GM19193 (cell line): Measurements from ENCODE around the gene UCN.

Experiments used
- POLR2A ChIP-seq: IDR thresholded peaks from 4 replicates; pipeline ENCODE4 v1.6.1; 2011; ENCODE audit not compliant: insufficient read depth, insufficient read length; ENCODE audit errors: extremely low read depth

UCN gene

DNA sequence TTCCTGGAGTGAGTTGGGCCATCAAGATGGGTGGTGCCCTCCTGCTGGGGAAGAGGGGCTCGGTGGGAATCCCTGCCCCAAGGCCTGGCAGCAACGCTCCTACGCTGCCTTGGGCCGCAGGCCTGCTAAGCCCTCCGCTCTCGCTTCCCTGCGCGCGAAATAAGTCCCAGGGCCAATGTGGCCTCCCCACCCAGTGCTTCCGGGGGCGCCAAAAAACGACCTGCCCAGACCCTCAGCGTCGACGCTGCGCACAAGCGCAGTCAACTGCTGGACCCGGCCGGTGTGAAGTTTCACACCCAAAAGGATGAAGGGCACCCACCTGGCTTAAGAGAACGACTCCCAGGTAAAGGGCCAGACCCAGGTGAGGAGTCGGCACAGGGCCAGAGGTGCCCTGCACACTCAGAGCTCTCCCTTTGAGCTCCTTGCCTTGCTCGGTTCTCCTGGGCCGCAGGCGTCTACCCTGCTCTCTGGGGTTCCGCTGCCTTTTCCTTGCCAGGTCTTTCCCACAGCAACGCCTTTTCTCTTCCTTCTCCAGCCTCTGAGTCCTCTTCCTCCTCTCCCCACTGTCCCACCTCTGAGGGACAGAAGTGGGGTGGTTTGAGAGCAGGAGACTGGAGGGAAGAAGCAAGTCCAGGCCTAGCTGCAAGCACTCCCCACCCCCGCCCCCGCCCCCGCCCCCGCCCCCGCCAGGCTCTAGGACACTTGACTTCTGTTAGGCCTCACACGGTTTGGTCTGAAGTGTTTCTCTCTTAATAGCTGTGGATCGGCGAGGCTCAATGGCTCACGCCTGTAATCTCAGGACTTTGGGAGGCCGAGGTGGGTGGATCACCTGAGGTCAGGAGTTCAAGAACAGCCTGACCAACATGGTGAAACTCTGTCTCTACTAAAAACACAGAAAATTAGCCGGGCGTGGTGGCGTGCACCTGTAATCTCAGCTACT lies 32.8 kb downstream of the UCN start, which contains the start of gene DNAJC5G:
Gene DNAJC5G (plus strand): TSS at position 223 of the 940 bp plus-strand sequence. CDS start 1,296 bp downstream, outside the sequence.
- no peak for TF ChIP-seq POLR2A

DNA sequence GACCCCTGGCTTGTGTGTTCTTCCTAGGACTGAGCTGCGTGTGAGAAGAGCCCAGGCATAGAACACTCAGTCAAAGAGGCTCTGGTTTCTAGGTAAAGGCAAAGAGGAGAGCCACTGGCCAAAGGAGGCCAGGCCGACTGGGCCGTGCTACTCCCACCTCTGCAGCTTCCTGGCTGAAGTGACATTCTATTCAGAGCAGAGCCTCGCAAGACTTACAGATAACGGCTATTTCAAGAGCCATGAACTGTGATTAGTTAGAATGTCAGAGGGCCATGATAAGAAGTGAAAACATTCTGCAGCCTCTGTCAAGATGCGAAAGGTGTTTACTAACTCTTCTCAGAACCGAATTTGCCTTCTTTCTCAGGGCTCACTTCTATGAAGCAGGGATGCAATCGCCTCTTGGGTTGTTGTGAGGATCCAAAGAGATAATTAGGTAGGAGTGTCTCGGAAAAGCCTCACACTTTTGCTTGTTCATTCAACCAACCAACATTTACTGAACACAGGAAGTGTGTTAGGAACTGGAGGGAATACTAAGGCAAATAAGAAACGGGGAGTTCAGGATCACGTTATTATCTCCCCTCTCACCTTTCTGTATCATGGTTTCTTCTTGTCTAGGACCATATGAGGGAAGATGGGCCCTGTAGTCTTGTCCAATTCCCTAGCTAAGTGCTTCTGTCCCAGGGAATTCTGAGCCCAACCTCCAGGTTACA lies 36.5 kb downstream of the UCN start:
- no peak for TF ChIP-seq POLR2A

DNA sequence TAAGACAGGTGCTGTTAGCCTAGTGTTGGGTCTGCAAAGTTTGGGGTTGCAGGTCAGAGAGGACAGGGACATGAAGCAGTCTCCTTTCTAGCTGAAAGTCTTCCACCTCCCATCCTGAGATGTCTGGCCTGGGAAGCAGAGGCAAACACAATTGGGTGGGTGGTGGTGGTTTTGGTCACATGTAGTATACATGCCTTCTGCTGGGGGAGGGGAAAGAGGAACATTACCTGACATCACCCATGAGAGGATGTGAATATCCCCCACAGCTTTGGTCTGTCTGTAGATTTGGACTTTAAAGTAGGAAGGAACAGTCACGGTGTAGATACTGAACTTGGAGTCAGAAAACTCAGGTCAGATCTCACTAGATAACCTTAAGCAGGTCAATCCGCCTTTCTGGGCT lies 37.6 kb downstream of the UCN start:
- TF ChIP-seq POLR2A = no peak

DNA sequence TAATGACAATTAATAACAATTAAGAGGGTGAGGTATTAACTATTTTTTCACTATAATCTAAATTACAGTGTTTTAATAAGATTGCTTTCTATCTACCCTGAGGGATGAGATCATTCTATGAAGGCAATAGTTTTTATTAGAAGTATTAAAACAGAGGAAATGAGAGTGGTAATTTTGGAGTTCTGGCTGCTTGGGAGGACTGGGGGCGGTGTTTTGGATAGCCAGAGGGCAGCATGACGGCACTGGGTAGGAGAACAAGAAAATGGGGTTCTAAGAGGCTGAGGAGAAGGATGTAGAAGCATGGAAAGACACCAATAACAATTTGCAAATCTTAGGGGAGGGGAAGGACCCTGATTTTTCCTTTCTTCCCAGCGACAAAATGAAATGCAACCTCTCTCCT lies 38.1 kb downstream of the UCN start:
- no peak for TF ChIP-seq POLR2A

DNA sequence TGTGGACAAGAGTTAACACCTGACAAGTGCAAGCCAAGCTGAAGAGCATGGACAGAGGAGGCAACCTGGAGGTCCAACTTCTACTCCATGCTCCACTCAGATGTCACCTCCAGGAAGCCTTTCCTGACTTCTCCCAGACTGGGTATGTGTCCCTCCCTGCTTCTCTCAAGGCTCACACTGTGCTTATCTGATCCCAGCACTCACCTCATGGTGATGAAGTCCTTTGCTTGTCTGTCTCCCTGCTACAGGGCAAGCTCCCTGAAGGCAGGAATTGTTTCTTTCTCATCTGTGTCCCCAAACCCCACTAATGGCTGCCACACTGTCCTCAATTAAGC lies 42.7 kb downstream of the UCN start:
- TF ChIP-seq POLR2A = no peak

DNA sequence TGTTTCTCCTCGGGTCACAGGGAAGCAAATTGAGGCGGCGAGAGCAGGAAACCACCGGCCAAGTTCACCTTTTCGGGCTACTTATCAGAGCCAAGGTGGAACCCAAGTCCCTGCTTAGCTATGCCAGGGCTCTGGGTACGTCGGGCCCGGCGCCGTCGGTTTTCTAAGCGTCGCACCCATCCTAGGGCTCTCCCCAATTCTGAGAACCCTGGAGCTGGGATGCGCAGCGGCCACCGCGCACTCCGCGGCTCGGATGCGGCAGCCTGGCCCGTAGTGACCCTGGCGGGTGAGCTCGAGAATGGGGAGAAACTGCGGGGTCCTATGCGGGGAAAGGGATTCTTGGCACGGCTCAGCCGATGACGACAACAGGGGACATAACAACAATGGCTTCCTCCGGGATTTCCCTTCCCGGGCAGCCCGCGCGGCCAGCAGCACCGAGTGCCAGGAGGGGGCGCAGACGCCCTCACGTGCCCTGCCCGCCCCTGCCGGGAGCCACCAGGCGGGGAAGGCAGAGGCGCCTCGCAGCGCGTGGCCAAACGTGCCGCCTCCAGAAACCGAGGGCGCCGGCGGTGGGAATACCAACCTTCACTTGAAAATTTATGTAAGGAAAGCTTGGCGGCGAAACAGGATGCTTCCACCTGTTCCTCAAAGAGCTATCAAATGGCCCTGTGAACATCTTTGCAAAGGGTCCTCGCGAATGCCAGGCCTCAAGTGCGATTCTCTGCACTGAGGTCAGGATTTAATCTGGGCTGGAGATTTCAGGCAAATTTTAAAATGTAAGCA lies 43.3 kb downstream of the UCN start:
- TF ChIP-seq POLR2A = no peak

DNA sequence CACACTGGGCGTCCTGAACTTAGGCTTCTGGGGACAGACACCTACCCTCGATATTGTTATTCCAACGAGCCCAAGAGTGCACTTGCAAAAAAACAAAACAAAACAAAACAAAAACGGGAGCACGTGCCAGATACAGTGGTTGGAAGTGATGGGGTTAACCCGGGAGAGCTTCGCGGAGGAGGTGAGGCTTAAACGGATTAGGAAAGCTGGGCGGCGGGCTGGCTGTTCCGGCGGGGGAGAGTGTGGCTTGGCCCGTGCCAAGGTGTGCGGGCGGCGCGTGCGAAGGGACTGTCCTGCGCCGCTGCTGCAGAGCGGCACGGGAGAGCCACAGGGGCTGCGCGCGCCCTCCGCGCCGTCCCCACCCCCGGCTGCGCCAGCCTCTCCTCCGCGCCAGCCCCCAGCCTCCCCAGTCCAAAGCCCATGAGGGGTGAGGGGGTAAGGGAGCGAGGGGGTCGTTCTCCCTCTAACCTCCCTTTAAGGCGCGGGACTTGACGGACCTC lies 43.9 kb downstream of the UCN start:
- no peak for TF ChIP-seq POLR2A

DNA sequence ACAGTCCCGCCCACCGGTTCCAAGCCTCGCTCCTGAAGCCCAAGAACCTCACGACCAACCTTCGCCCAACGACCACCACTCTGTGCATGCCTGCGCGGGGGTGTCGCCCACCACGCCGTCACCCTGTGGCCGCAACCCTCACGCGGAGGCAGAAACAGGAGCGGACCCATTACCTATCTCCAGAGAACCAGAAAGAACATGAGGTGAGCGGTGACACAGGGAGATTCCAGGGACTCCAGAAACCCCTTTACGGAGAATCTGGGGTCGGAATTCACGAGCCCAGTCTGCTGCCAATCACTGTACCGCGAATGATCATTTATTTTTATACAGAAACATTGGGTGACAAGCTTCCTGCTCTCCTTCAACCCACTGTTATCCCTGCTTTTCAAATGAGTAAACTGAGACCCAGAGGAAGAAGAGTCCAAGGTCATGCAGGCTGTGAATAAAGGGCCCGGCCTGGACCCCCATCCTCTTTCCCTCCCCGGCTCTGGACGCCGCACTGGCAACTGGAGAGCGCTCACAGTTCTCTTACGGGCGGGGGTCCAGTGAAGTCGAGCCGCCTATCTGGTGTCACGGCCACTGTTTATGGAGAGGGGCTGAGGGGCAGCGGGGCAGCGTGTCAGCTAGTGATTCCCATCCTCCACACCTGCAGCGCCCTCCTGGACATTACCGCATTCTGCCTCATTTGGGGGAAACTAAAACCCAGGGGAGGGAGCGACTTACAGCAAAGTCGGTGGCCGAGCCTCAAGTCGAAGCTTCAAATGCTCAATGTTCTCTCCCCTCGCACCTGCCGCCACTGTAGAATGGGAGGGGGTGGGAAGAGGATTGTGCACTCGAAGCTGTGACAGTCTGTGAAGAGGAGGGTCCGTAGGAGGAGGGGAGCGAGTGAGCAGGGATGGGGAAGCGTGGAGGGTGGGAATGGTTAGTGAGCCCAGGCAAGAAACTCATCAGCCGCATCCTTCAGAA lies 44.7 kb downstream of the UCN start:
- no peak for TF ChIP-seq POLR2A

DNA sequence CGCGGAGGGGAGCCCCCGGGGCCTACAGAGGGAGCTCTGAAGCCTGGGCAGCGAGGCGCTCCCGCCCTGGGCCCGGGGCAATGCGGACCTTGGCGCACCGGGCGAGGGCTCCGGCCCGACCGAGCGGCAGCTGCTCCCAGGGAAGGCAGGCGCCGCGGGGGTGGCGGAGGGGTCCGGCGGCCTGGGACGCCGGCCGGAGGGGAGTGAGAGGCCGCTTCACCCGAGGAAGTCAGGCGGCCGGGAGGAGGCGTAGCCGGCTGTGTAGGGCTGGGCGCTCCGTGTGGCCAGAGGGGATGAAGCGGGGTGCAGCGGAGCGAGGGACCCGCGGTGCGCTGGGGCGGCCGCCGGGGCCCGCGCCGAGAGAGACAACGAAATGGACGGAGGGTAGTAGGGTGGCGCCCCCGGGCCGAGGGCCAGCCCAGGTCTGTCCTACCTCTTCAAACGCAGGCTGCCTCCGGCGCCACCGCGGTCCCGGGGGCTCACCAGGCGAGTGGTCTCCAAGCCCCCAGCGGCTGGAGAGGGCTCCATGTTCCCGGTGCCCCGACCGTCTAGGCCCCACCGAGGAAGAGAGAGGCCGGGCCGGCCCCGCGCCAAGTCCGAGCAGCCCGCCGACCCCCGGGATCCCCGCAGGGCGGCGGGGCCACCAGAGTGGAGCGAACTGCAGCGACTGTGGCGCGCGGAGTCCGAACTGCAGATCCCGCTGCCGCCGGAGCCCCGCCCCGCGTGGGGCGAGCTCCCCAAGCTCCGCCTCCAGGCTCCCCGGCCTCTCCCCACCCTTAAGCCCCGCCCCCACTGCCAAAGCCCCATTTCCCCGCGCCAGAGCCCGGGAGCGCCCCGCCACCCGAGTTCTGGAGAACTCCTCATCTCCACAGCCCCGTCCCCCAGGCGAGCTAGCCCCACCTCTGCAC lies 45.6 kb downstream of the UCN start, which contains the start of gene SLC30A3:
Gene SLC30A3 (minus strand): TSS at position 669 of the 908 bp plus-strand sequence. CDS start 141 bp downstream, at position 528.
- no peak for TF ChIP-seq POLR2A

DNA sequence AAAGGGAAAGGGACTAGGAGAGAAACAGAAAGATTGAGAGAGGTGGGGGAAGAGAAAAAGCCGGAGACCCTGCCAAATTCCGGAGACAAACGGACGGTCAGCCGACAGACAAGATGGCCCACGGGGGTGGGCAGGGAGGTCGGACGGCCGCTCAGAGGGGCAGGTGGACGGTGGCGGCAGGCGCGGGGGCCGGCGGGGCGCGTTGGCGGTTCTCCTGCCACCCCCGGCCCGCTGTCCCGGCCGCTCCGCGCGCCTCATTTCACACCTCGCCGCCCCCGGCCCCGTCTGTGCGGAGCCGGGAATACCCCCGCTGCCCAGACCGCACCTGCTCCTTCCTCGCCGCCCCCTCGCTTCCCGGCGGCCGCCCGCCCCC lies 46.3 kb downstream of the UCN start:
- TF ChIP-seq POLR2A = no peak

DNA sequence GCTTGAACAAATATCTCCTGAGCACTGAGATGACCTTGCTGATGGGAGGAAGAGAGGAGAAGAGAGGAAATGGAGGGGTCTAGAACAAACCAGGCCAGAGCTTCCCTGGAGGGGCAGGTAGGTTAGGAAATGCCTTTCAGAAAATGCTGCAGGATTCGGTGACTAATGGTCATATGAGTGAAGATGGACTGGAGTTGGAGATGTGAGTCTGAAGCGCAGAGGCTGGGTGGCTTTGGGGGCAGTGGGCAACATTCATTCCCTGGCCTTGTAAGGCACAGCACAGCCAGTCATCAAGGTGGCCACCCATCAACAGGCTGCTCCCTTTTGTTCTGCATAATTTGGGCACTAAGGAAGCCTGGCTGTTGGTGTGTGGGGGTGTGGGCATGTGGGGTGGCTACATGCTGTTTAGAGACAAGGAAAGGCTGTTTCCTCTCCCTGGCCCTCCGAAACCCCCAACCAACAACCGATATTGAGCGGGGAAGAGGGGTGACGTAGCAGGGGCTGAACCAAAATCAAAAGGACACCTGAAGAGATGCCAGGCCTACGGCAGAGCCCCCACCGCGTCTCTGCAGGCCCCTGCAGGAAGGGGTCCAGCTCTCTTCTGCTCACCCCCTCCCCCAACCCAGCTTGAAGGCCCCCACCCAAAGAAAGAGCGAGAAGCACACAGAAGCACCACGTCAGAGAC lies 46.9 kb downstream of the UCN start:
- no peak for TF ChIP-seq POLR2A

DNA sequence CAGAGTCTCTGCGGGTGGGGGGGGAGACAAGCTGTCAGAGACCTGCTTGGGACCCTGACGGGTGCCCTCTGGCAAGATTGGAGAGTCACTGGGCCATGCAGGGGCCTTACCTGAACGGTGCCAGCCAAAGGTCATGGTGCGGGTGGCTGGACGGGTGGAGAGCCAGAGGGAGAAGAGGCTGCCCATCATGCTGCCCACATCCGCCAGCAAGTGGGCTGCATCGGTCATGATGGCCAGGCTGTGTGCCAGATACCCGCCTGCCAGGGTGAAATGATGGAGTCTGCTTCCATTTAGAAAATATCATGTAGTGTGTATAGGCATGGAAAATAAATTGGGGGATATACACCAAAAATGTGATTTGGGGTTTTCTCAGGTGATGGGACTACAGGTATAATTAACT lies 50.2 kb downstream of the UCN start:
- TF ChIP-seq POLR2A = no peak
